ENCODE measurements around the gene DPCD. TPM values are rescaled to one million over a fixed set of nuclear protein-coding genes. Genes with fewer than 3 reads are reported as not detected.

Gene DPCD
- total RNA-seq, 1 donor: 36.2 TPM

DNA sequence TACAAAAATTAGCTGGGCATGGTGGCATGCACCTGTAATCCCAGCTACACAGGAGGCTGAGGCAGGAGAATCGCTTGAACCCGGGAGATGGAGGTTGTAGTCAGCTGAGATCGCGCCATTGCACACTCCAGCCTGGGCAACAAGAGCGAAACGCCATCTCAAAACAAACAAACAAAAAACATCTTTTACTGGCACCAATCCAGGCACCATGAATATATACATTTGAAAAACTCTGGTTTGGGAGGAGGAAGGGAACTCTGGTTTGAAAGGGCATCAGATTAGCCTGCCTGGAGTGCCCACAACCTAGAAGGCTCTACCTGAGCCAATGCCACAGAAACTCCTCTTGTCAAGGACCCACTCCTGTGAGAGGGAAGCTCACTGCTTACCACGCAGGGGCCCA lies 16.0 kb upstream of the DPCD start:
- Histone ChIP-seq H3K9me3 (ENCODE audit: low read depth, low read length) (peaks cover 2% of the 10 kb centered on the region), H3K4me2 (ENCODE audit: insufficient read depth, low read length) (no peak overlapping the region), H3K27ac (ENCODE audit: low read depth, low read length) (no peak overlapping the region), H3K79me2 (ENCODE audit: insufficient read depth, low read length) (no peaks in the 10 kb centered on the region), H3K27me3 (ENCODE audit: insufficient read depth, low read length) (peaks cover 25% of the 10 kb centered on the region), H2AFZ (ENCODE audit: low read length) (no peak overlapping the region), H3K4me1 (ENCODE audit: insufficient read depth, low read length) (peaks cover 9% of the 10 kb centered on the region), H3K36me3 (ENCODE audit: insufficient read depth, low read length) (no peaks in the 10 kb centered on the region), H4K20me1 (ENCODE audit: insufficient read depth, low read length) (no peaks in the 10 kb centered on the region), H3K4me3 (ENCODE audit: insufficient read depth, low read length) (no peak overlapping the region)
- DNase-seq (ENCODE audit: insufficient read length, low spot score, missing footprints): no peak
- no peak for TF ChIP-seq CTCF (IDR thresholded peaks at IDR 0.05; ENCODE audit: extremely low read depth, low read depth, low read length)

GRCh38 chr10:101572785-101573184 lies 15.3 kb upstream of the DPCD start:
- Histone ChIP-seq H3K4me2 (ENCODE audit: insufficient read depth, low read length) (no peak overlapping the region), H3K9me3 (ENCODE audit: low read depth, low read length) (peaks cover 2% of the 10 kb centered on the region), H3K27me3 (ENCODE audit: insufficient read depth, low read length) (peaks cover 19% of the 10 kb centered on the region), H3K4me3 (ENCODE audit: insufficient read depth, low read length) (no peak overlapping the region), H2AFZ (ENCODE audit: low read length) (no peak overlapping the region), H3K4me1 (ENCODE audit: insufficient read depth, low read length) (peaks cover 9% of the 10 kb centered on the region), H3K36me3 (ENCODE audit: insufficient read depth, low read length) (no peaks in the 10 kb centered on the region), H4K20me1 (ENCODE audit: insufficient read depth, low read length) (no peaks in the 10 kb centered on the region), H3K79me2 (ENCODE audit: insufficient read depth, low read length) (no peaks in the 10 kb centered on the region), H3K27ac (ENCODE audit: low read depth, low read length) (no peak overlapping the region)
- DNase-seq (ENCODE audit: insufficient read length, low spot score, missing footprints): no peak
- TF ChIP-seq CTCF (IDR thresholded peaks at IDR 0.05; ENCODE audit: extremely low read depth, low read depth, low read length): no peak

DNA sequence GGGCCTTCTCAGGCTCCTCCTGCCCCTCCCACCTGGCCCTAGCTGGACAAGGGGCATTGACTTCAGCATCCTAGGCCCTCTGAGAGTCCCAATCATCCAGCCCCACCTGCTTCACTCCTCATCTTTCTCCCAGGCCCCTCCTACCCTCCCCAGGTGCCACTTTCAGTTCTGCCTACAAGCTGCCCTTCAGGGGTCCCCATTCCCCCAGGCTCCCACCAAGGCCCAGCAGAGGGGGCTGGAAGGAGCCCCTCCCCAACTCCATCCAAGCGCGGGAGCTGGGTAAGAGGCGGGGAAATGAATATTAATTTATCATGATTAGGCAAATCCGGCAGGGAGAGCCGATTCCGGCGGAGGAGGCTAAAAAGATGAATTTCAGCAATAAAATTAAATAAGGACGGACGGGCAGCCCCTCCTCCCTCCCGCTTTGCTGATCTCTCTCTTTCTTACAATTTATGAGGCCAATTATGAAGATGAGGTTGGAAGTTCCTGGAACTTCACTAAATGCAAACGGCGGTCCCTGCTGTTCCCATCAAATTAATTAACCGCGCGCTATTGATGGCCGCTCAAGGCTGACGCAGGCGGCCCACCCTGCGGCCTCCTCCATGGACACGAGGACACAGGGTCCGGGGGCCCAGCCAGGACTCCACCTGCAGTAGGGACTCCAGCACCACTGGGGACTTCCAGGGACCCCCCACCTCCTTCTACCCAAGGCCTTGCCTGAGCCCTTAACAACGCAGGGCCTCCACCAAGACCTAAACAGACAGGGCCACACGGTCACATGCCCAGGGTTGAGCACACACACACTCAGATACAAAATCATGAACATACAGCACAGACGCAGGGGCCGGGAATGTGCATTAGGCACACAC lies 14.0 kb upstream of the DPCD start:
- Histone ChIP-seq H3K27me3 (ENCODE audit: insufficient read depth, low read length) (peaks cover 6% of the 10 kb centered on the region), H3K9me3 (ENCODE audit: low read depth, low read length) (peaks cover 2% of the 10 kb centered on the region), H4K20me1 (ENCODE audit: insufficient read depth, low read length) (no peaks in the 10 kb centered on the region), H2AFZ (ENCODE audit: low read length) (no peak overlapping the region), H3K4me3 (ENCODE audit: insufficient read depth, low read length) (no peak overlapping the region), H3K4me1 (ENCODE audit: insufficient read depth, low read length) (peaks cover 9% of the 10 kb centered on the region), H3K36me3 (ENCODE audit: insufficient read depth, low read length) (no peaks in the 10 kb centered on the region), H3K79me2 (ENCODE audit: insufficient read depth, low read length) (no peaks in the 10 kb centered on the region), H3K4me2 (ENCODE audit: insufficient read depth, low read length) (no peak overlapping the region), H3K27ac (ENCODE audit: low read depth, low read length) (no peak overlapping the region)
- no peak for TF ChIP-seq CTCF (IDR thresholded peaks at IDR 0.05; ENCODE audit: extremely low read depth, low read depth, low read length)
- DNase-seq (ENCODE audit: insufficient read length, low spot score, missing footprints): no peak

GRCh38 chr10:101575091-101575490 lies 13.0 kb upstream of the DPCD start:
- Histone ChIP-seq H2AFZ (ENCODE audit: low read length) (no peak overlapping the region), H3K36me3 (ENCODE audit: insufficient read depth, low read length) (peaks cover 6% of the 10 kb centered on the region), H3K79me2 (ENCODE audit: insufficient read depth, low read length) (no peaks in the 10 kb centered on the region), H3K27ac (ENCODE audit: low read depth, low read length) (no peak overlapping the region), H3K9me3 (ENCODE audit: low read depth, low read length) (peaks cover 2% of the 10 kb centered on the region), H4K20me1 (ENCODE audit: insufficient read depth, low read length) (no peaks in the 10 kb centered on the region), H3K4me1 (ENCODE audit: insufficient read depth, low read length) (peaks cover 5% of the 10 kb centered on the region), H3K27me3 (ENCODE audit: insufficient read depth, low read length) (no peaks in the 10 kb centered on the region), H3K4me2 (ENCODE audit: insufficient read depth, low read length) (no peak overlapping the region), H3K4me3 (ENCODE audit: insufficient read depth, low read length) (no peak overlapping the region)
- DNase-seq (ENCODE audit: insufficient read length, low spot score, missing footprints): no peak
- no peak for TF ChIP-seq CTCF (IDR thresholded peaks at IDR 0.05; ENCODE audit: extremely low read depth, low read depth, low read length)

Measured in osteoblast (primary cell).